Fibroblast of villous mesenchyme (primary cell): ENCODE data around the gene DOK6. TPM values are rescaled to one million over a fixed set of nuclear protein-coding genes. Genes with fewer than 3 reads are reported as not detected.

Experiments used
- DNase-seq: peaks from one replicate; pipeline ENCODE4 v3.0.0-alpha.2; 2010; ENCODE audit warnings: low read depth
- H3K4me3 ChIP-seq: 2 replicates; pipeline ENCODE4 v1.5.1; 2011; ENCODE audit warnings: low read depth, mild to moderate bottlenecking, low read length
- total RNA-seq: library from RNA; depleted of rRNA; stranded (reverse); fragments of >200 nt; gene quantifications from 2 replicates; pipeline ENCODE4 v1.2.3, GENCODE V29; 2012
- TF ChIP-seq, protein P1 (sequence below): IDR thresholded peaks from 2 replicates; pipeline ENCODE4 v1.5.1; 2012; ENCODE audit warnings: low read depth, mild to moderate bottlenecking, low read length; ENCODE audit not compliant: insufficient read depth

DOK6 gene
- total RNA-seq, 1 donor, result 6.9 TPM

- no peak for DNase-seq
- no peak overlapping the region for H3K4me3 ChIP-seq
- TF ChIP-seq, protein P1, sequence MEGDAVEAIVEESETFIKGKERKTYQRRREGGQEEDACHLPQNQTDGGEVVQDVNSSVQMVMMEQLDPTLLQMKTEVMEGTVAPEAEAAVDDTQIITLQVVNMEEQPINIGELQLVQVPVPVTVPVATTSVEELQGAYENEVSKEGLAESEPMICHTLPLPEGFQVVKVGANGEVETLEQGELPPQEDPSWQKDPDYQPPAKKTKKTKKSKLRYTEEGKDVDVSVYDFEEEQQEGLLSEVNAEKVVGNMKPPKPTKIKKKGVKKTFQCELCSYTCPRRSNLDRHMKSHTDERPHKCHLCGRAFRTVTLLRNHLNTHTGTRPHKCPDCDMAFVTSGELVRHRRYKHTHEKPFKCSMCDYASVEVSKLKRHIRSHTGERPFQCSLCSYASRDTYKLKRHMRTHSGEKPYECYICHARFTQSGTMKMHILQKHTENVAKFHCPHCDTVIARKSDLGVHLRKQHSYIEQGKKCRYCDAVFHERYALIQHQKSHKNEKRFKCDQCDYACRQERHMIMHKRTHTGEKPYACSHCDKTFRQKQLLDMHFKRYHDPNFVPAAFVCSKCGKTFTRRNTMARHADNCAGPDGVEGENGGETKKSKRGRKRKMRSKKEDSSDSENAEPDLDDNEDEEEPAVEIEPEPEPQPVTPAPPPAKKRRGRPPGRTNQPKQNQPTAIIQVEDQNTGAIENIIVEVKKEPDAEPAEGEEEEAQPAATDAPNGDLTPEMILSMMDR, result no peak
Measured at GRCh38 chr18:69622961-69623360, 222.3 kb downstream of the DOK6 start.

- no peak for DNase-seq
- TF ChIP-seq, protein P1, result no peak
- no peak overlapping the region for H3K4me3 ChIP-seq
Measured at GRCh38 chr18:69626171-69626570, 225.5 kb downstream of the DOK6 start.

DNA sequence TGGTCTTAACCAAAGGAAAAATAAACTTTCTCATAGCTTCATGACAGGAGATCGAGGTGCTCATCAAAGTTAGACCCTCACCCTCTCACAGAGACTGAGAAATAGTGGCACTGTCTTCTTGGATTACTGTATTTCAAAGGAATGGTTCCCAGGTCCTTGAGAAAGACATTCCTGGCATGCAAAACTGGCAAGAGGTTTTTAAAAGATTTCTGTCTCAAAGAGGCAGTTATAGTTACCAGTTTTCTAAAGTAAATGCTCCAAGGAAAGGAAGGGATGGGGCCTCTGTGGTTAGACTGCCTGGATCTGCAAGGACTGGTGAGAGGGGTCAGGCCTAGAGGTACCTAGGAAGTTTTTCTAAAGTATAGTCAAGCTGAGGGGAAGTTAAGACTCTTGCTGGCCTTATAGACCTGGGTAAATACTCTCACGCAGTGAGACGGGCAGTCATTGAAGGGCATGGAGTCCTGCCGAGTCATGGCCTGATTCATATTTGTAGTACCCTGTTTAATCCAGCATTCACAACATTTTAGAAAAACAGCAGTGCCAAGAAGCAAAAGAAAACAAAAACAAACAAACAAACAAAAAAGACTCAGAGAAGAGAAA lies 226.1 kb downstream of the DOK6 start:
- TF ChIP-seq, protein P1, result no peak
- H3K4me3 ChIP-seq, result no peak overlapping the region
- DNase-seq, result no peak

- TF ChIP-seq, protein P1, result no peak
- DNase-seq, result no peak
- no peak overlapping the region for H3K4me3 ChIP-seq
Measured at GRCh38 chr18:69628774-69629359, 228.2 kb downstream of the DOK6 start.

GRCh38 chr18:69631281-69631680 lies 230.6 kb downstream of the DOK6 start:
- DNase-seq, result no peak
- TF ChIP-seq, protein P1, result no peak
- no peak overlapping the region for H3K4me3 ChIP-seq

GRCh38 chr18:69635482-69635881 lies 234.8 kb downstream of the DOK6 start:
- DNase-seq, result no peak

More at GRCh38 chr18:69635482-69635881, 234.8 kb downstream of the DOK6 start:
- no peak overlapping the region for H3K4me3 ChIP-seq
- TF ChIP-seq, protein P1, result no peak
